Activated naive CD4-positive, alpha-beta T cell treated with anti-CD3 and anti-CD28 coated beads, Interleukin-2, amount 50 U/mL, for 16 hours (primary cell): ENCODE data around the gene HOXD1.

Experiments used
- DNase-seq: peaks from one replicate; pipeline ENCODE4 v3.0.0-alpha.2; 2020

The HOXD1 gene

GRCh38 chr2:176167398-176167797, 21.1 kb upstream of the HOXD1 start:
- DNase-seq: no peak

GRCh38 chr2:176169181-176169580, 19.3 kb upstream of the HOXD1 start:
- DNase-seq: no peak

DNA sequence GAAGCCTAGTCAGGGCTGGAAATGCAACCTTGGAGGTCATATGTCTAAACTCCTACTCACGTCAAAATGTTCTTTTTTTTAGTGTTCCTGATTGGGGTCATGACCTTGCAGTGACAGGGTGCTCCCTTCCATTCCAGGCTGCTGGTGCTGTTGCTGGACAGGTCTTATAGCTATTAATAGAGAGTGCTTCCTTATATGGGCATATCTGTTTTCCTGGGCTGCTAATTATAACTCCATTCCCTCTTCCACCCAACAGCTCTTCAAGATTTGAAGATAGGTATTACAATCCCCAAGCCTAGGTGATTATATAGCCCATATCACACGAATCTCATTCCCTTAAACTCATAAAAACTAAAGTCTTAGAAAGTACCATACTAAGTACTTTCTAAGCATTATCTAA, 18.8 kb upstream of the HOXD1 start:
- no peak for DNase-seq

DNA sequence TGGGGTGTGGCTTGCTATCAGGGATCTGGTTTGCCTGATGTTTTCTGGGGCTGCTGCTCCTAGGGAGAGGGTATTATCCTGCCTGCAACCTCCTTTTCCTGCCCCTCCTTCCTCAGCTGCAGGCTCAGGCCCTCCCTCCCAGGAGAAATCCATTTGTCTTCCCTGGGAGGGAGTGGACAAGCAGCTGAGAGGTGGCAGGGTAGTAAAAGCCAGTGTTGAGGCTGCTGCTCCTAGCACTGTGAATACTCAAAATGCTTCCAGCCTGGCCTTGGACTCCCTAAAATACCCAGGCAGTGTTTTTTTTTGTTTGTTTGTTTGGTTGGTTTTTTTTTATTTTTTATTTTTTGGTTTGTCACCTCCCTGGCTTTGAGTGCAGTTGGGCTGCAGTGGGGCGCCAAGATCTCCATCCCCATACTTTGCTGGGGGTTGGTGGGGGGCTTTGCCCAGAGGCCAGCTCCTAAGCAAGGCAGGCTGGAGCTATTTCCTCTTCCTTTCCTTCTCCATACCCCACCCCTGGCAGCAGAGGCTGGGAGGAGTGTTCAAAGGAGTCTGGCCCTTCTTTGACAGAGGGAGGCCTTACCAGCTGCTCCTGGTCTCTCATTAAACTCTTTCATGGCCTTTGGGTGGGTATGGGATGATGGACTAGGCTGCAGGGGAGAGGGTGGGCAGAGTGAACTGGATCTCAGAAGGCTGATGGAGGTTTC, 17.7 kb upstream of the HOXD1 start:
- DNase-seq: no peak

DNA sequence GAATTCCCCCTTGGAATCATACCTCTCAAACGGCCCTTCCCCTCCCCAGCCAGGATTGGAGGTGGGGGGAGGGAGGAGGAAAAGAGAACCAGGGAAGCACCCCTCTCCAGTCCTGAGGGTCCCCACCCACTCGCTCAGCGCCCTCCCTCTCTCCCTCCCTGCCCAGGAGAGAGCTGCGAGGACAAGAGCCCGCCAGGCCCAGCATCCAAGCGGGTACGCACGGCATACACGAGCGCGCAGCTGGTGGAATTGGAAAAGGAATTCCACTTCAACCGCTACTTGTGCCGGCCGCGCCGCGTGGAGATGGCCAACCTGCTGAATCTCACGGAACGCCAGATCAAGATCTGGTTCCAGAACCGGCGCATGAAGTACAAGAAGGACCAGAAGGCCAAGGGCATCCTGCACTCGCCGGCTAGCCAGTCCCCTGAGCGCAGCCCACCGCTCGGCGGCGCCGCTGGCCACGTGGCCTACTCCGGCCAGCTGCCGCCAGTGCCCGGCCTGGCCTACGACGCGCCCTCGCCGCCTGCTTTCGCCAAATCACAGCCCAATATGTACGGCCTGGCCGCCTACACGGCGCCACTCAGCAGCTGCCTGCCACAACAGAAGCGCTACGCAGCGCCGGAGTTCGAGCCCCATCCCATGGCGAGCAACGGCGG, 17.0 kb upstream of the HOXD1 start:
- no peak for DNase-seq

- DNase-seq: no peak
Measured at GRCh38 chr2:176172007-176172894, 16.2 kb upstream of the HOXD1 start.

- no peak for DNase-seq
Measured at GRCh38 chr2:176172895-176173566, 15.4 kb upstream of the HOXD1 start.

DNA sequence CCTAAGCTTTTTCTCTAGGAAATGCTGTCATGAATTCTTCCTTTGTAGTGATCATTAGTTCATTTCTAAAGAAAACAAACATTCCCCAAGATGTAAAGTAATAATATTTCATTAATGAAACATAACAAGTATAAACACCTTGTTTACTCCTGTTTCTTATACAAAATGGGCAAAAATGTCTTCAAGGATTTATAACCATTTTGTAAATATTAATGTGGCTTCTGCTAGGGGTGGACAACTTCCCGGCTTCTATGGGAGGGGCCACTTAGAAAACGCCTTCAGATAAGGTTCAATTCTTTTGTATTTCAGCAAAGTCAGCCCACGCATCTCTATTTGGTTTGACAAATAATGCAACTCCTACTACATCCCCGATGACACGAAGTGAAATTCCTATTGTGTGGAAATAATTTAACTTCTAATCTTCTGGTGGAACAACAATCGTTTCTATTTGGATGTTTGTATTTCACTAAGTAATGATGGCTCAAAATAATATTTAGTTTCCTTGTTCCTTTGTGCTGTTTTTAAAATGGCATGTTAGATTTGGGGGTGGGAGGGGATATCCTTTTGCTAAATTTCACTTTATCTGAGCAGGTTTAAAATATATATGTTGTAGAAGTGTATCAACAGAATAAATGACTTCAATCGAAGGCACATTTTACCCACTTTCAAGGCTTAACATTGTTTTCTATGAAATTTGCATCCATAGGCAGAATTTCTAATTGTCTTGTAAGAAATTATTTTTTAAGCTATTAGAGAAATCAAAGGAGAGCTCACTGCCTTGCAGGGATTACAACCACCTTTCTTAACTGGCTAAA, 14.7 kb upstream of the HOXD1 start:
- no peak for DNase-seq

GRCh38 chr2:176174382-176174823, 14.1 kb upstream of the HOXD1 start:
- DNase-seq: no peak

DNA sequence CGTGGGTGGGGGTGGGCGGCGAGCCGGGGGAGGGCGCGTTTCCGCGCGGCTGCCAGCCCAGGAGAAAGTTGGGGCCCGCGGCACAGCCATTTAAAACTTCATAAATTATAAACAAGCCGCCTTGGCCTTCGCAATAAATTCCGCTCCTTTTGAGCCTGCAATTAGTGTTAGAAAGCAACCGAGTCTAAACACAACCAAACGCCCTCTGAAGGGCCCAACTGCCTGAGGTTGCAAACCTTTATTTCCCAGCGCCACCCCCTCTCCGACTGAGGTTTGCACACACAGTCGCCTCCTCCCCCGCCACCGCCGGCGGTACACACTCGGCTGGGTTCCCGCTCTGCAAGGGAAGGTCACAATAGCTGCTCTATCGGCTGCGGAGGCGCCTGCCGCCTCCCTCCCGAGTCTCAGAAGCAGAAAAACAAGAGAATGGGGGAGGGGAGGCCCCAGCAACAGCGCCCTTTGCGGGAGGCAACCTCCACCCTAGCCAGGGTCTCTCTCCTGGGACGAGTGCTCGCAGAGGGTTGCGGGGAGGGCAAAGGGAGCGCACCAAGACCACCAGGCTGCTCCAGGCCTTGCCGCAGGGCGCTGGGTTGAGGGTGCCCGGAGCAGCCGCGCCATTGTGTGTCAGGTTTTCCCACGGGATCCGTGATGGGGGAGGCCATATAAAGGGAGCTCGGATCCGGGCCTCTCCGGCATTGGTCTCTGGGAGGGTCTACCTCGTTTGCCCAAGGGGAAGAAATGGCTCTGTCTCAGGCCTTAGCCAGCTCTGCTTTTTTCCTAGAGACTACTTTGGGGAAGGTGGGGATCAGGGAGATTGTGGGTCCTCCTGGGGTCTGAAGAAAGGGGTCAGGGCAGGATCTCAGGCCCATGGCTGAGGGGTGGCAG, 13.4 kb upstream of the HOXD1 start:
- no peak for DNase-seq

DNA sequence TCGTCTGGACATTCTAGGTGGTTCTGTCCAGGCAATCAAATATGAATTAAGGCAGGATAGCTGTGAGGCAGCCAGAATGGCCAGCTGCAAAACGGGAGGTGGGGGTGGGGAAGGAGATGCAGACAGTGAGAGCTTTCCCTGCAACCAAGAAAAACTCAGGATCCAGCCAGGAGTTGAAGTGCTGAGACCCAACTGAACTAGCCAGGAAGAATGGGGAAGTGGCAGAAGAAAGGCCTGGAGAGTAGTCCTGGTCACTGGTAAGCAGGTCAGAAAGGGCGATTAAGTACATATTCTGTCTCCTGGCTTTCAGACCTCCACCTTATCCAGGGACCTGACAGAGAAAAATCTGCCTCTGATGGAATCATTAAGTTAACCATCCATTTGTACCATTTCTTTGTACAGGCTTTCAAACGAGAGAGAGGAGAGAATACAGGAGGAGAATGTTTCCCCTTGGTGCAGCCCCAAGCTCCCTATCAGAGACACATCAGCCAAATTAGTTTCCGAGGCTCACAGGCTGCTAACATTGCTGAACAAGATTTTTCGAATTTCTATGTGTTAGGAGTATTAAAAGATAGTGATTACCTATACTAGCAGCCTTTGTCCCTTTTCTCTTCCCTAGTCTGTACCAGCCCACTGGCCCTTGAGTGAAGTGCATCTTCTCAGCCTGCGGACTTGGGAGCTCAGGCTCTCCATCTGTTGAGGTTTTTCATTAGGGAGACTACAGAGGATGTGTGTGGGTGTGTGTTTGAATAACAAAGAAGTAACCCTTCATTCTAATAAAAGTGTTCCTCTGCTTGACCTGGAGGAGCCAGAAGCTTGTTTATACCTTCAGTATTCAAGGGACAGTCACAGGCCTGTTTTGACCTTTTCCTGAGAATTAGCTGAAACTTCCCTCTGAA, 12.5 kb upstream of the HOXD1 start:
- no peak for DNase-seq

DNA sequence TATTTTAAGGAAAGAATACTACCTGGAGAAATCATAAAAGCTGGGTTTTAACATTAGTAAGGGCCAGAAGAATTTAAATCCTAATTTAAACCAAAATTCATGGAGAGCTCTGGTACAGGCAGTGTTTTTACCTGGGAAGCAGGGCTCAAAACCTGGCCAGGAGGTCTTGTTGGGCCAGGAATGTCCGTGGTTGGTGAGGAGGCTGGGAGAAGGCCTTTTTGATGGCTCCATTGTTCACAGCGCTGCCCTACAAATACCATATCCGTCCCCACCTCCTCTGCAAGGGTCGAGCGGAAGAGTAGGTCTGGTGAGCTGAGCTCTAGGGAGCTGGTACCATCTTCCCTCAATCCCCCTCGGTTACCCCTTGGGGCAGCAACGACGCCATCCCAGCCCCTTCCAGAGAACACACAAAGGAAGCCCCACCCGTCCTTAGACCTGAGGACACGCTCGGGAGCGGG, 10.9 kb upstream of the HOXD1 start:
- DNase-seq: no peak

DNA sequence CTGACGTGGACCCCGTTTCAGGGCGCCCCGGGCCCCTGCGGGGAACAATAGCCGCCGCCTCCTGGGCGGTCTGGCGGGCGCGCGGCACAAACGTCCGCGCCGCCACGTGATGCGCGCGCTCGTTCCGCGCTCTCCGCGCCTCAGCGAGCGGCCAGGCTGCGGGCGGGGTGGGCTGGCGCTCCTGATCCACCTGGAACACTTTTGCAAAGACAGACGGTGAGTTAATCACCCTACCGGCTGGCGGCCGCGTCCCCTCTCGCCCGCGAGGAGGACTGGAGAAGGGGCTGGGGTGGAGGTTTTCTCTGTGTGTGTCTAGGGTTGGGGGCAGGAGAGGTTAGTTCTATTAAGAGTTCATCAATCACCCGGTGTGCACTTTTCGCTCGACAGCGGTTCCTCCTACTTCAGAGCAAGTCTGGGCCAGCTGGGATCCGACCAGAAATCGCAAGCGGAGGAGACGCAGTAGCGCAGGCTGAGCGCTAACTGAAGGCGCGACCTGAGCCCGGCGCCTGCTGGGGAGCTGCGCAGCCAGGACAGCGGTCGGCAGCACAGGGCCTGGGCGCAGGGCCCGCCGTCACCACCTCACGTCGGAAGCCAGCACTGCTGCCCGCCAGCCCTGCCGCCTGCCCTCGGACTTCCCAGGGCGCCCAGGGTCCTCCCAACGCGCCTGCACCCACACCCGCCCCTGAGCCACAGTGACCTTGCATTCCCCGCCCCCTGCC, 10.3 kb upstream of the HOXD1 start:
- DNase-seq: no peak

GRCh38 chr2:176178757-176179295, 9.6 kb upstream of the HOXD1 start:
- DNase-seq: no peak

DNA sequence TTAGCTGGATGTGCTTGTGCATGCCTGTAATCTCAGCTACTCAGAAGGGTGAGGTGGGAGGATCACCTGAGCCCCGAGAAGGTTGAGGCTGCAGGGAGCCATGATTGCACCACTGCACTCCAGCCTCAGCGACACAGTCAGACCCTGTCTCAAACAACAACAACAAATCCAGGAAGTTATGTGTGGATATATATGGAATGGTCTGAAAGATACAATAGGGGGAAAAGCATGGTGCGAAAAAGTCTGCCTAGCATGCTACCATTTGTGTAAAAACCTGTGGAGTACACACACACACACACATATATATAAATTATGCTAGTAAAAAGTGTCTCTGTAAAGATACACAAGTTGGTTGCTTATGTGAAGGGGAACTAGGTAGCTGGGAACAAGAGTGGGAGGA, 6.9 kb upstream of the HOXD1 start:
- no peak for DNase-seq

DNA sequence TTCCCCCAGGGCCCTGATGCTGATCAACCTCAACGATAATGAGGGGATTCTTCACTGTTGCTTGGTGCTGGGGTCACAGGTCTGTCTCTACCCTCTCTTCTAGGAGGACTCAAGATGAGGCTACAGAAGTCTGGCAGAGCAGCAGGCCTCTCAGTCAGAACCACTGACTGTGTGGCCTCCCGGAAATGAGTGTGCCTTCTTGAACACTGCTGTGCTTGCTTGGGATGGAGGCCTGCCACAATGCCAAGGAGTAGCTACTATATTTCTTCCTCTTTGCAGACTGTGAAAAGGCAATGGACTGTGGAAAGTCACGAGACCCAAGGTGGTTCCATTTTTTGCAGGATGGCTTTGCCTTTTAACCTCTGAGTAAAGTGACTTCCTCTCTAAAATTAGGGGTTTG, 5.8 kb upstream of the HOXD1 start:
- no peak for DNase-seq

GRCh38 chr2:176184749-176185148, 3.7 kb upstream of the HOXD1 start:
- DNase-seq: no peak

DNA sequence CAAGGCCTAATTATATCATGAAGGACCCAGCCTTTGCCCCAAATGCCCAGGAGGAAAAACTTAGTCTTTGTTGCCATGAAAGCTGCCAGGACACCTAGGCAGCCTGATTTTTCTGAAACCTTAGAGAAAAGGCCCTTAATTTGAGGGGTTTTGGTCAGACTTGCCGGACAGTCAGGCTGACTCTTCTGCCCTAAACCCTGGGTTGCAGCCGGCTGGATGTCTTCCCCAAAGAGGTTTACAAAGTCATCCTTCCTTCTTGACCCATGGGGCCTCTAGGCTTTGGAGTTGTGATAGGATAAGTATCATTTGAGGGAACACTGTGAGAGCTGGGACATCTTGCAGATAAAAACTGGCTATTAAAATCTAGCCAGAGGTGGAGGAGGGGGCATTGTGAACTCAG, 2.4 kb upstream of the HOXD1 start:
- no peak for DNase-seq
